GM23248 (cell line): ENCODE data around the gene EFHC1. TPM values are rescaled to one million over a fixed set of nuclear protein-coding genes. Genes with fewer than 3 reads are reported as not detected.

Experiments used
- DNase-seq: peaks from one replicate; pipeline ENCODE4 v3.0.0-alpha.2; 2015
- H2AFZ ChIP-seq: fragments of 200-600 bp; sonication (generic); 2 replicates; pipeline ENCODE4 v1.6.1; 2016; ENCODE audit warnings: antibody characterized with exemption
- H3F3A ChIP-seq: fragments of 200-600 bp; sonication (generic); 2 replicates; pipeline ENCODE4 v1.6.1; 2016; ENCODE audit warnings: mild to moderate bottlenecking, antibody characterized with exemption, mixed run types; ENCODE audit not compliant: insufficient read depth
- H3K27ac ChIP-seq: fragments of 200-600 bp; sonication (generic); 2 replicates; pipeline ENCODE4 v1.5.1; 2016; ENCODE audit warnings: mild to moderate bottlenecking
- H3K27me3 ChIP-seq: fragments of 200-600 bp; sonication (generic); replicated peaks from 2 replicates; pipeline ENCODE4 v1.6.1; 2016; ENCODE audit warnings: mild to moderate bottlenecking; ENCODE audit not compliant: insufficient read depth
- H3K36me3 ChIP-seq: fragments of 200-600 bp; sonication (generic); 2 replicates; pipeline ENCODE4 v1.6.1; 2016; ENCODE audit warnings: low read depth, mild to moderate bottlenecking
- H3K4me1 ChIP-seq: fragments of 200-600 bp; sonication (generic); 2 replicates; pipeline ENCODE4 v1.6.1; 2016; ENCODE audit warnings: mild to moderate bottlenecking; ENCODE audit not compliant: insufficient read depth
- H3K4me2 ChIP-seq: fragments of 200-600 bp; sonication (generic); one replicate; pipeline ENCODE4 v1.6.1; 2016; ENCODE audit warnings: mild to moderate bottlenecking; ENCODE audit not compliant: unreplicated experiment
- H3K4me3 ChIP-seq: fragments of 200-600 bp; sonication (generic); 2 replicates; pipeline ENCODE4 v1.5.1; 2016; ENCODE audit warnings: mild to moderate bottlenecking
- H3K79me2 ChIP-seq: fragments of 200-600 bp; sonication (generic); 2 replicates; pipeline ENCODE4 v1.6.1; 2016; ENCODE audit warnings: mild to moderate bottlenecking; ENCODE audit not compliant: insufficient read depth
- H3K9ac ChIP-seq: fragments of 200-600 bp; sonication (generic); 2 replicates; pipeline ENCODE4 v1.6.1; 2016; ENCODE audit warnings: mild to moderate bottlenecking
- H3K9me2 ChIP-seq: fragments of 200-600 bp; sonication (generic); 2 replicates; pipeline ENCODE4 v1.6.1; 2016; ENCODE audit warnings: mixed run types, mild to moderate bottlenecking, moderate library complexity; ENCODE audit not compliant: insufficient read depth
- H3K9me3 ChIP-seq: fragments of 200-600 bp; sonication (generic); one replicate; pipeline ENCODE4 v1.6.1; 2017; ENCODE audit warnings: low read depth
- H4K20me1 ChIP-seq: fragments of 200-600 bp; sonication (generic); 2 replicates; pipeline ENCODE4 v1.6.0; 2016; ENCODE audit not compliant: insufficient read depth
- EZH2 ChIP-seq: fragments of 200-600 bp; sonication (generic); IDR thresholded peaks from 2 replicates; pipeline ENCODE4 v1.6.1; 2018; ENCODE audit warnings: antibody characterized with exemption, mild to moderate bottlenecking; ENCODE audit not compliant: insufficient read depth, poor library complexity, severe bottlenecking
- EZH2phosphoT487 ChIP-seq: fragments of 200-600 bp; sonication (generic); IDR thresholded peaks from 2 replicates; pipeline ENCODE4 v1.6.1; 2018; ENCODE audit warnings: antibody characterized with exemption, moderate library complexity, mild to moderate bottlenecking, low read depth; ENCODE audit not compliant: insufficient read depth
- WGBS, 2 experiments: methylation state at CpG; one replicate each; pipeline ENCODE4 v1.1.6; 2015 to 2017; ENCODE audit warnings: low lambda C conversion rate in 2 of 2, low coverage in 1 of 2; ENCODE audit errors: missing lambda C conversion rate in 2 of 2; 5-methylcytosine and 5-hydroxymethylcytosine counted together
- in situ Hi-C: fragments of 300-500 bp; cut with MboI; formaldehyde crosslinking; loops from 2 replicates; pipeline ENCODE4 v1.15.0; 2020
- polyA plus RNA-seq: library from polyadenylated mRNA; unstranded; fragments of >200 nt; fragmentation: Nextera tagmentation; extraction: Ambion mirVana; gene quantifications from 2 replicates; pipeline ENCODE4 v1.2.1, GENCODE V29; 2016
- total RNA-seq: library from RNA; depleted of rRNA; stranded (reverse); fragments of >200 nt; shearing (Covaris generic); gene quantifications from 2 replicates; pipeline ENCODE4 v1.2.3, GENCODE V29; 2014

EFHC1 gene
- total and polyA plus RNA-seq, 2 experiments from 2014 or later, result 29.7 to 36.1 TPM

GRCh38 chr6:52526634-52527033, 106.5 kb downstream of the EFHC1 start:
- DNase-seq, result peak; percentile 72
- H3K9me2 ChIP-seq, result no peaks in the 10 kb centered on the region
- 53% methylated on average over 4 of the region's 4 CpGs for WGBS, 2 experiments
- no peak overlapping the region for H3K9ac ChIP-seq
- no peaks in the 10 kb centered on the region for H4K20me1 ChIP-seq
- TF ChIP-seq EZH2 (no peak), EZH2phosphoT487 (no peak)
- in situ Hi-C loops, result no loop called here
- H3K9me3 ChIP-seq, result no peaks in the 10 kb centered on the region
- H3K27me3 ChIP-seq, result no peaks in the 10 kb centered on the region
- no peak overlapping the region for H3K4me2 ChIP-seq
- peaks cover 82% of the 10 kb centered on the region for H3F3A ChIP-seq
- H3K79me2 ChIP-seq, result peaks cover 98% of the 10 kb centered on the region
- H3K36me3 ChIP-seq, result peaks cover 17% of the 10 kb centered on the region
- H3K27ac ChIP-seq, result peak overlapping the region; percentile 42
- H2AFZ ChIP-seq, result no peak overlapping the region
- no peak overlapping the region for H3K4me3 ChIP-seq
- peaks cover 46% of the 10 kb centered on the region for H3K4me1 ChIP-seq

DNA sequence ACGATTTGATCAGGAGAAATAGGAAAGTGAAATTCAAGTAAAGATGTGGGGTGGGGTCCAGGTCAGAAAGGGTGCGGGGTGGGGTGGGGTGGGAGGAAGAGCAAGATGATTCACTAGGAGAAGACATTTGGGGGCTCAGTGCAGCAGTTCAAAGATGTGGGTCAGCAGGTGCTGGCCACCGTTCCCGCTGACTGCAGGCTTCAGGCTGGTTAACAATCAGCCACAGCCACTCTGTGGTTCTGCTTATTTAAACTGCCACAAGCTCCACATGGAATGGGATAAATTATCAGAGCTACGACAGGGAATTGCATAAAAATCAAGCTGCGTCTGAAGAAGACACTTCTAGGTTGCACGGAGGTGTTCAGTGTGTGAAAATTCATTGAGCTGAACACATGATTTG, 107.3 kb downstream of the EFHC1 start:
- no peaks in the 10 kb centered on the region for H3K27me3 ChIP-seq
- no peak for DNase-seq
- in situ Hi-C loops, result no loop called here
- H3F3A ChIP-seq, result peaks cover 84% of the 10 kb centered on the region
- no peaks in the 10 kb centered on the region for H3K9me2 ChIP-seq
- H3K27ac ChIP-seq, result no peak overlapping the region
- no peak overlapping the region for H3K4me3 ChIP-seq
- no peak overlapping the region for H2AFZ ChIP-seq
- 84 to 86% methylated on average over 7 of the region's 7 CpGs for WGBS, 2 experiments
- no peak overlapping the region for H3K4me2 ChIP-seq
- no peaks in the 10 kb centered on the region for H3K9me3 ChIP-seq
- H4K20me1 ChIP-seq, result no peaks in the 10 kb centered on the region
- H3K4me1 ChIP-seq, result peaks cover 46% of the 10 kb centered on the region
- H3K36me3 ChIP-seq, result peaks cover 22% of the 10 kb centered on the region
- no peak for TF ChIP-seq EZH2
- TF ChIP-seq EZH2phosphoT487, result no peak
- no peak overlapping the region for H3K9ac ChIP-seq
- H3K79me2 ChIP-seq, result peaks cover 100% of the 10 kb centered on the region

DNA sequence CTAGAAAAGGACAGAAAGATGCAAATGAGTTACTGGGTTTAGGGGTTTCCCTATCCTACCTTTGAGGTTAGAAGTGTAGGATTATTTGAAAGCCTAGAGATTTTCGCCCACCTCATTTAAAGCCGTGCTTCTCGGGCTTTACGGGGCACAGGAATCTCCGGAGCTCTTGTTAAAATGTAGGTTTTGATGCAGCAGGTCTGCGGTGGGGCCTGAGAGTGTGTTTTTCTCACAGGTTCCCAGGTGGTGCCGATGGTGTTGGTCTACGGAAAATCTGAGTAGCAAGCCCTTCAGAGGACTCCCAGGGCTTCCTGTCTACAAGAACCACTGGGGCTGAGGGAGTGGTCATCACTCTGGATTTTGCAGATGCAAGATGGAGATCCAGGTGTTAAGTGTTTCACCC, 109.2 kb downstream of the EFHC1 start:
- in situ Hi-C loops, result no loop called here
- Histone ChIP-seq H3K9ac (no peak overlapping the region), H3K27ac (no peak overlapping the region)

GRCh38 chr6:52530351-52530750, 110.2 kb downstream of the EFHC1 start:
- H3K9me3 ChIP-seq, result no peaks in the 10 kb centered on the region
- peaks cover 100% of the 10 kb centered on the region for H3K79me2 ChIP-seq
- H3F3A ChIP-seq, result peaks cover 76% of the 10 kb centered on the region
- TF ChIP-seq EZH2, result no peak
- no peak for TF ChIP-seq EZH2phosphoT487
- H3K4me1 ChIP-seq, result peaks cover 45% of the 10 kb centered on the region
- no peak overlapping the region for H3K4me2 ChIP-seq
- H3K9me2 ChIP-seq, result no peaks in the 10 kb centered on the region
- no peaks in the 10 kb centered on the region for H3K27me3 ChIP-seq
- H2AFZ ChIP-seq, result no peak overlapping the region
- no peak overlapping the region for H3K4me3 ChIP-seq
- no peak for DNase-seq
- 92 to 94% methylated on average over 10 of the region's 10 CpGs for WGBS, 2 experiments
- peak overlapping the region; percentile 40; the same call in 1 of the 2 replicates for H3K27ac ChIP-seq
- H3K36me3 ChIP-seq, result peaks cover 25% of the 10 kb centered on the region
- no peaks in the 10 kb centered on the region for H4K20me1 ChIP-seq
- H3K9ac ChIP-seq, result no peak overlapping the region
- in situ Hi-C loops, result no loop called here

More for the DNA sequence above, 109.2 kb downstream of the EFHC1 start:
- H3K27me3 ChIP-seq, result no peaks in the 10 kb centered on the region
- no peak overlapping the region for H3K4me2 ChIP-seq
- TF ChIP-seq EZH2phosphoT487 (no peak), EZH2 (no peak)
- H3K4me3 ChIP-seq, result no peak overlapping the region
- WGBS, 2 experiments, result 91 to 92% methylated on average over 8 of the region's 8 CpGs
- peaks cover 41% of the 10 kb centered on the region for H3K4me1 ChIP-seq
- no peak for DNase-seq
- H2AFZ ChIP-seq, result no peak overlapping the region
- no peaks in the 10 kb centered on the region for H3K9me3 ChIP-seq
- no peaks in the 10 kb centered on the region for H4K20me1 ChIP-seq
- peaks cover 24% of the 10 kb centered on the region for H3K36me3 ChIP-seq
- no peaks in the 10 kb centered on the region for H3K9me2 ChIP-seq
- H3K79me2 ChIP-seq, result peaks cover 100% of the 10 kb centered on the region
- H3F3A ChIP-seq, result peaks cover 78% of the 10 kb centered on the region

DNA sequence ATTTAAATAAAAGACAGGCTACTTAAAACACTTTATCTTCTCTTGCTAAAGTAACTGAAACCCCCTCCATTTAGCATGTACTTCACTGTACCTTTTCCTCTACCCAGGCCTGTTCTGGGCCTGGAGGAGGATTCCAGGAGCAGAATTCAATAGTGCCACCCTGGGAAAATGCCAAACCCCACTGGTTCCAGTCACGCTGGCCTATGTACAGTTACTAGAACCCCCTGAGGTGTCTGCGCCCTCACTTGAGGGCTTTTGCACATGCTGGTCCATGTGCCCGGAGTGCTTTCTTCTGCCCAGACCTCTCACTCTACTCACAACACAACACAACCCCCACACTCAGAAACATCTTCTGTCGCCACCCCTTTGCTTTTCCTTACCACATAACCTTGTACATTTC, 111.3 kb downstream of the EFHC1 start:
- Histone ChIP-seq H3K9me3 (no peaks in the 10 kb centered on the region), H3K36me3 (peaks cover 25% of the 10 kb centered on the region), H3F3A (peaks cover 78% of the 10 kb centered on the region), H3K27me3 (no peaks in the 10 kb centered on the region), H3K4me2 (no peak overlapping the region), H3K9me2 (no peaks in the 10 kb centered on the region), H3K27ac (peak overlapping the region; percentile 40), H3K79me2 (peaks cover 100% of the 10 kb centered on the region), H2AFZ (no peak overlapping the region), H4K20me1 (no peaks in the 10 kb centered on the region), H3K4me3 (no peak overlapping the region), H3K9ac (no peak overlapping the region), H3K4me1 (peaks cover 50% of the 10 kb centered on the region)
- no peak for TF ChIP-seq EZH2phosphoT487
- no peak for TF ChIP-seq EZH2
- 89 to 90% methylated on average over 4 of the region's 4 CpGs for WGBS, 2 experiments
- in situ Hi-C loops, result no loop called here
- DNase-seq, result peak; percentile 14
